Measurements from ENCODE around the gene CREBRF.
"Not testable (repeated sequence)": the region's sequence is repeated elsewhere in the genome, so short reads cannot be mapped to it uniquely, and the experiment has no call there.

CREBRF gene

GRCh38 chr5:173047096-173047837, 8.9 kb upstream of the CREBRF start:
- H3K9me3 ChIP-seq; H3K4me1 ChIP-seq; H3K36me3 ChIP-seq (replicated peaks); H3K27me3 ChIP-seq (ENCODE audit: low read depth); H3K4me3 ChIP-seq; DNase-seq (ENCODE audit: low spot score in 2 of 2); in situ Hi-C loops (cut with MboI; ENCODE audit: low sequenced_read_pairs): not testable (repeated sequence)

GRCh38 chr5:173047838-173048105, 8.4 kb upstream of the CREBRF start:
- H3K36me3 ChIP-seq (replicated peaks): no peaks in the 10 kb centered on the region
- no peak overlapping the region for H3K4me3 ChIP-seq
- no peaks in the 10 kb centered on the region for H3K9me3 ChIP-seq
- in situ Hi-C loops (cut with MboI; ENCODE audit: low sequenced_read_pairs): no loop called here
- no peaks in the 10 kb centered on the region; the same call in 1 of the 2 replicates for H3K27me3 ChIP-seq (ENCODE audit: low read depth)
- no peak for DNase-seq (ENCODE audit: low spot score in 2 of 2)
- H3K4me1 ChIP-seq: no peaks in the 10 kb centered on the region

GRCh38 chr5:173050791-173051190, 5.4 kb upstream of the CREBRF start:
- H3K4me3 ChIP-seq: no peak overlapping the region
- no peaks in the 10 kb centered on the region for H3K4me1 ChIP-seq
- H3K36me3 ChIP-seq (replicated peaks): no peaks in the 10 kb centered on the region
- in situ Hi-C loops (cut with MboI; ENCODE audit: low sequenced_read_pairs): no loop called here
- H3K27me3 ChIP-seq (ENCODE audit: low read depth): no peaks in the 10 kb centered on the region; the same call in 1 of the 2 replicates
- H3K9me3 ChIP-seq: no peaks in the 10 kb centered on the region
- DNase-seq (ENCODE audit: low spot score in 2 of 2): no peak

GRCh38 chr5:173051746-173052145, 4.4 kb upstream of the CREBRF start:
- Histone ChIP-seq H3K36me3 (replicated peaks) (no peaks in the 10 kb centered on the region), H3K27me3 (ENCODE audit: low read depth) (no peaks in the 10 kb centered on the region; the same call in 1 of the 2 replicates), H3K4me3 (no peak overlapping the region), H3K9me3 (no peaks in the 10 kb centered on the region), H3K4me1 (no peaks in the 10 kb centered on the region)
- DNase-seq (ENCODE audit: low spot score in 2 of 2): no peak
- in situ Hi-C loops (cut with MboI; ENCODE audit: low sequenced_read_pairs): no loop called here

- in situ Hi-C loops (cut with MboI; ENCODE audit: low sequenced_read_pairs): no loop called here
- no peaks in the 10 kb centered on the region for H3K36me3 ChIP-seq (replicated peaks)
- H3K27me3 ChIP-seq (ENCODE audit: low read depth): no peaks in the 10 kb centered on the region; the same call in 1 of the 2 replicates
- H3K9me3 ChIP-seq: no peaks in the 10 kb centered on the region
- H3K4me1 ChIP-seq: no peaks in the 10 kb centered on the region
- DNase-seq (ENCODE audit: low spot score in 2 of 2): no peak
- no peak overlapping the region for H3K4me3 ChIP-seq
These were observed 3.1 kb upstream of the CREBRF start for GRCh38 chr5:173053041-173053440.

- no peaks in the 10 kb centered on the region for H3K4me1 ChIP-seq
- no peaks in the 10 kb centered on the region for H3K36me3 ChIP-seq (replicated peaks)
- DNase-seq (ENCODE audit: low spot score in 2 of 2): no peak
- in situ Hi-C loops (cut with MboI; ENCODE audit: low sequenced_read_pairs): loop anchor here (5.0 kb wide), 1 partner anchor 73 kb away; the partner anchor contains the start of gene ATP6V0E1
- H3K4me3 ChIP-seq: peak overlapping the region; percentile 69
- H3K27me3 ChIP-seq (ENCODE audit: low read depth): no peaks in the 10 kb centered on the region; the same call in 1 of the 2 replicates
- H3K9me3 ChIP-seq: no peaks in the 10 kb centered on the region
These were observed 970 bp upstream of the CREBRF start for GRCh38 chr5:173055042-173055721.

GRCh38 chr5:173055722-173055982, 500 bp upstream of the CREBRF start:
- no peaks in the 10 kb centered on the region for H3K9me3 ChIP-seq
- H3K27me3 ChIP-seq (ENCODE audit: low read depth): no peaks in the 10 kb centered on the region; the same call in 1 of the 2 replicates
- H3K4me3 ChIP-seq: peak overlapping the region; percentile 69
- DNase-seq (ENCODE audit: low spot score in 2 of 2): no peak
- in situ Hi-C loops (cut with MboI; ENCODE audit: low sequenced_read_pairs): loop anchor here (5.0 kb wide), 1 partner anchor 73 kb away; the partner anchor contains the start of gene ATP6V0E1
- no peaks in the 10 kb centered on the region for H3K4me1 ChIP-seq
- no peaks in the 10 kb centered on the region for H3K36me3 ChIP-seq (replicated peaks)

- Histone ChIP-seq H3K27me3 (ENCODE audit: low read depth) (no peaks in the 10 kb centered on the region), H3K36me3 (replicated peaks) (no peaks in the 10 kb centered on the region), H3K4me3 (peak overlapping the region; percentile 69), H3K4me1 (no peaks in the 10 kb centered on the region), H3K9me3 (no peaks in the 10 kb centered on the region)
- in situ Hi-C loops (cut with MboI; ENCODE audit: low sequenced_read_pairs): loop anchor here (5.0 kb wide), 1 partner anchor 74 kb away; the partner anchor contains the start of gene ATP6V0E1
- DNase-seq (ENCODE audit: low spot score in 2 of 2): peak in 1 of 2 experiments; percentile 90
These were observed 570 bp downstream of the CREBRF start for GRCh38 chr5:173056783-173057061.

- no peaks in the 10 kb centered on the region for H3K4me1 ChIP-seq
- no peaks in the 10 kb centered on the region for H3K36me3 ChIP-seq (replicated peaks)
- H3K9me3 ChIP-seq: no peaks in the 10 kb centered on the region
- peak overlapping the region; percentile 69 for H3K4me3 ChIP-seq
- no peaks in the 10 kb centered on the region for H3K27me3 ChIP-seq (ENCODE audit: low read depth)
- in situ Hi-C loops (cut with MboI; ENCODE audit: low sequenced_read_pairs): loop anchor here (5.0 kb wide), 1 partner anchor 75 kb away; the partner anchor contains the start of gene ATP6V0E1
- DNase-seq (ENCODE audit: low spot score in 2 of 2): peak; percentile 93 to 100
These were observed 1.1 kb downstream of the CREBRF start for GRCh38 chr5:173057062-173057924.

GRCh38 chr5:173062141-173062540, 6.0 kb downstream of the CREBRF start:
- Histone ChIP-seq H3K27me3 (ENCODE audit: low read depth) (no peaks in the 10 kb centered on the region), H3K9me3 (no peaks in the 10 kb centered on the region), H3K36me3 (replicated peaks) (no peaks in the 10 kb centered on the region), H3K4me3 (no peak overlapping the region), H3K4me1 (peaks cover 5% of the 10 kb centered on the region)
- in situ Hi-C loops (cut with MboI; ENCODE audit: low sequenced_read_pairs): no loop called here
- no peak for DNase-seq (ENCODE audit: low spot score in 2 of 2)

GRCh38 chr5:173065155-173065554, 9.0 kb downstream of the CREBRF start:
- Histone ChIP-seq H3K27me3 (ENCODE audit: low read depth) (no peaks in the 10 kb centered on the region), H3K4me1 (peaks cover 8% of the 10 kb centered on the region), H3K9me3 (no peaks in the 10 kb centered on the region), H3K4me3 (no peak overlapping the region), H3K36me3 (replicated peaks) (no peaks in the 10 kb centered on the region)
- in situ Hi-C loops (cut with MboI; ENCODE audit: low sequenced_read_pairs): no loop called here
- no peak for DNase-seq (ENCODE audit: low spot score in 2 of 2)

- Histone ChIP-seq H3K9me3 (no peaks in the 10 kb centered on the region), H3K4me3 (no peak overlapping the region), H3K4me1 (peaks cover 8% of the 10 kb centered on the region), H3K36me3 (replicated peaks) (no peaks in the 10 kb centered on the region), H3K27me3 (ENCODE audit: low read depth) (no peaks in the 10 kb centered on the region)
- in situ Hi-C loops (cut with MboI; ENCODE audit: low sequenced_read_pairs): no loop called here
- DNase-seq (ENCODE audit: low spot score in 2 of 2): no peak
These were observed 13.5 kb downstream of the CREBRF start for GRCh38 chr5:173069671-173070070.

- no peaks in the 10 kb centered on the region for H3K36me3 ChIP-seq (replicated peaks)
- H3K4me3 ChIP-seq: no peak overlapping the region
- H3K27me3 ChIP-seq (ENCODE audit: low read depth): no peaks in the 10 kb centered on the region
- in situ Hi-C loops (cut with MboI; ENCODE audit: low sequenced_read_pairs): no loop called here
- no peaks in the 10 kb centered on the region for H3K4me1 ChIP-seq
- no peaks in the 10 kb centered on the region for H3K9me3 ChIP-seq
- DNase-seq (ENCODE audit: low spot score in 2 of 2): no peak
These were observed 19.1 kb downstream of the CREBRF start for GRCh38 chr5:173075137-173075843.
